Sigmoid colon (tissue), 4 donors: ENCODE results near the gene ZNF532.

Experiments used
- CTCF ChIP-seq, 4 experiments: fragments of 450-650 bp in 3 of 4; fragments of 200-600 bp in 1 of 4; IDR thresholded peaks; one replicate each; pipeline ENCODE4 v1.5.1; 2016 to 2019; ENCODE audit warnings: antibody characterized with exemption in 4 of 4, mild to moderate bottlenecking in 3 of 4, moderate library complexity in 2 of 4
- EP300 ChIP-seq, 4 donors: sonication (generic); formaldehyde crosslinking; IDR thresholded peaks; one replicate each; pipeline ENCODE4 v1.6.1; 2017; ENCODE audit warnings: antibody characterized with exemption in 4 of 4
- POLR2AphosphoS5 ChIP-seq, 4 donors: sonication (generic); formaldehyde crosslinking; IDR thresholded peaks; one replicate each; pipeline ENCODE4 v1.6.1; 2017; ENCODE audit warnings: antibody characterized with exemption in 4 of 4

GRCh38 chr18:59013744-59014143 lies 149.1 kb downstream of the ZNF532 start:
- no peak for TF ChIP-seq CTCF (IDR thresholded peaks at IDR 0.05)
- TF ChIP-seq EP300 (IDR thresholded peaks at IDR 0.05): no peak
- no peak for TF ChIP-seq POLR2AphosphoS5 (IDR thresholded peaks at IDR 0.05)
